ENCODE results near the gene VPS26C. TPM values are rescaled to one million over a fixed set of nuclear protein-coding genes. Genes with fewer than 3 reads are reported as not detected.
"Not testable (repeated sequence)": the region's sequence is repeated elsewhere in the genome, so short reads cannot be mapped to it uniquely, and the experiment has no call there.

VPS26C gene
- total and polyA plus RNA-seq, 4 donors = 36.5 to 47.1 (median 39.8) TPM

- no peak overlapping the region for H3K4me3 ChIP-seq (ENCODE audit: low read depth, low read length)
- no peaks in the 10 kb centered on the region for H3K27me3 ChIP-seq (ENCODE audit: control insufficient read depth, insufficient read depth, low read length)
- 31% methylated on average over 9 of the region's 16 CpGs for WGBS (ENCODE audit: insufficient coverage)
- H3K36me3 ChIP-seq (ENCODE audit: control insufficient read depth, insufficient read depth, low read length) = no peaks in the 10 kb centered on the region
- DNase-seq (ENCODE audit: low read depth in 4 of 6, low spot score in 6 of 6) = no peak
- no peaks in the 10 kb centered on the region for H3K9me3 ChIP-seq (ENCODE audit: control insufficient read depth, insufficient read depth, low read length)
- H3K27ac ChIP-seq (ENCODE audit: low read depth, low read length) = no peak overlapping the region
- H3K4me1 ChIP-seq (ENCODE audit: control insufficient read depth, insufficient read depth, low read length) = no peaks in the 10 kb centered on the region
Observed at GRCh38 chr21:37281993-37282392, 14.9 kb upstream of the VPS26C start.

DNA sequence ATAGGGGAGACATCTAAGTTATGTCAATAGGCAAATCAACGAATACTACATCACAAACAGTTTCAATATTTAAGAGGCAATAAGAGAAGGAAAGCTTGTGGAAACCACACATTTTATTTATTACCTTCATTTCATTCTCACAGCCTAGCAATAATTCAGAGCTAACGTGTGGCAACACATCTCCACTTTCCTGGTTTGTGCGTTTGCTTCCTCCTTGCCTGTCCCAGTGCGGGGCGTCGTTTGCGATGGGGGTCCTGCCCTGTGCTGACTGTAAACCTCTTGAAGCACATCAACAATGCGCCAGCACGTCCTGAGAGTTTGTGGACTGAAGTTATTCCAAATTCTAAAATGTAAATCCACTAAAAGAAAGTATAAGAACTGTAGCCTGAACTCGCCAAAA, 14.4 kb upstream of the VPS26C start:
- 57% methylated on average over 1 of the region's 10 CpGs for WGBS (ENCODE audit: insufficient coverage)
- H3K4me3 ChIP-seq (ENCODE audit: low read depth, low read length) = no peak overlapping the region

GRCh38 chr21:37279271-37279670, 12.1 kb upstream of the VPS26C start:
- not testable (repeated sequence) for H3K4me1 ChIP-seq (ENCODE audit: control insufficient read depth, insufficient read depth, low read length); H3K36me3 ChIP-seq (ENCODE audit: control insufficient read depth, insufficient read depth, low read length); H3K4me3 ChIP-seq (ENCODE audit: low read depth, low read length); DNase-seq (ENCODE audit: low read depth in 4 of 6, low spot score in 6 of 6); H3K27ac ChIP-seq (ENCODE audit: low read depth, low read length); H3K27me3 ChIP-seq (ENCODE audit: control insufficient read depth, insufficient read depth, low read length); H3K9me3 ChIP-seq (ENCODE audit: control insufficient read depth, insufficient read depth, low read length)
- WGBS (ENCODE audit: insufficient coverage) = no CpG with 5 or more reads among the region's 4 CpGs

More for the DNA sequence above, 14.4 kb upstream of the VPS26C start:
- H3K9me3 ChIP-seq (ENCODE audit: control insufficient read depth, insufficient read depth, low read length) = no peaks in the 10 kb centered on the region
- no peak for DNase-seq (ENCODE audit: low read depth in 4 of 6, low spot score in 6 of 6)
- no peaks in the 10 kb centered on the region for H3K4me1 ChIP-seq (ENCODE audit: control insufficient read depth, insufficient read depth, low read length)
- H3K27me3 ChIP-seq (ENCODE audit: control insufficient read depth, insufficient read depth, low read length) = no peaks in the 10 kb centered on the region
- H3K36me3 ChIP-seq (ENCODE audit: control insufficient read depth, insufficient read depth, low read length) = no peaks in the 10 kb centered on the region
- no peak overlapping the region for H3K27ac ChIP-seq (ENCODE audit: low read depth, low read length)

- no peaks in the 10 kb centered on the region for H3K27me3 ChIP-seq (ENCODE audit: control insufficient read depth, insufficient read depth, low read length)
- no peaks in the 10 kb centered on the region for H3K36me3 ChIP-seq (ENCODE audit: control insufficient read depth, insufficient read depth, low read length)
- DNase-seq (ENCODE audit: low read depth in 4 of 6, low spot score in 6 of 6) = no peak
- 95% methylated on average over 4 of the region's 7 CpGs for WGBS (ENCODE audit: insufficient coverage)
- no peak overlapping the region for H3K27ac ChIP-seq (ENCODE audit: low read depth, low read length)
- no peaks in the 10 kb centered on the region for H3K4me1 ChIP-seq (ENCODE audit: control insufficient read depth, insufficient read depth, low read length)
- no peaks in the 10 kb centered on the region for H3K9me3 ChIP-seq (ENCODE audit: control insufficient read depth, insufficient read depth, low read length)
- H3K4me3 ChIP-seq (ENCODE audit: low read depth, low read length) = no peak overlapping the region
Observed at GRCh38 chr21:37278199-37278598, 11.1 kb upstream of the VPS26C start.

DNA sequence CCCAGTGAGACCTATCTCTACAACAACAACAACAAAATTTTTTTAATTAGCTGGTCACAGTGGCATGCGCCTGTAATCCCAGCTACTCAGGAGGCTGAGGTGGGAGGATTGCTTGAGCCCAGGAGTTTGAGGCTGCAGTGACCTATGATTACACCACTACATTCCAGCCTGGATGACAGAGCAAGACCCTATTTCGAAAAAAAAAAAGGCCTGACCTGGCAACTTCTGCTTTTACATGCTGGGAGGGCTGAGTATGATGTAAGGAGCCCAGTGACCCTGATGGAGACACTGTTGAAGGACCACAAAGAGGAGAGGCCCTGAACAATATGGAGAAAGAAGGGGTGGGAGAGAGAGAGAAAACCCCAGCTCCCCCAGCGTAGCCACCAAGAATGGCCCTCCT, 9.2 kb upstream of the VPS26C start:
- no peaks in the 10 kb centered on the region for H3K36me3 ChIP-seq (ENCODE audit: control insufficient read depth, insufficient read depth, low read length)
- no peaks in the 10 kb centered on the region for H3K27me3 ChIP-seq (ENCODE audit: control insufficient read depth, insufficient read depth, low read length)
- no peak overlapping the region for H3K27ac ChIP-seq (ENCODE audit: low read depth, low read length)
- H3K9me3 ChIP-seq (ENCODE audit: control insufficient read depth, insufficient read depth, low read length) = no peaks in the 10 kb centered on the region
- no peak for DNase-seq (ENCODE audit: low read depth in 4 of 6, low spot score in 6 of 6)
- H3K4me3 ChIP-seq (ENCODE audit: low read depth, low read length) = no peak overlapping the region
- H3K4me1 ChIP-seq (ENCODE audit: control insufficient read depth, insufficient read depth, low read length) = no peaks in the 10 kb centered on the region
- no CpG with 5 or more reads among the region's 3 CpGs for WGBS (ENCODE audit: insufficient coverage)

DNA sequence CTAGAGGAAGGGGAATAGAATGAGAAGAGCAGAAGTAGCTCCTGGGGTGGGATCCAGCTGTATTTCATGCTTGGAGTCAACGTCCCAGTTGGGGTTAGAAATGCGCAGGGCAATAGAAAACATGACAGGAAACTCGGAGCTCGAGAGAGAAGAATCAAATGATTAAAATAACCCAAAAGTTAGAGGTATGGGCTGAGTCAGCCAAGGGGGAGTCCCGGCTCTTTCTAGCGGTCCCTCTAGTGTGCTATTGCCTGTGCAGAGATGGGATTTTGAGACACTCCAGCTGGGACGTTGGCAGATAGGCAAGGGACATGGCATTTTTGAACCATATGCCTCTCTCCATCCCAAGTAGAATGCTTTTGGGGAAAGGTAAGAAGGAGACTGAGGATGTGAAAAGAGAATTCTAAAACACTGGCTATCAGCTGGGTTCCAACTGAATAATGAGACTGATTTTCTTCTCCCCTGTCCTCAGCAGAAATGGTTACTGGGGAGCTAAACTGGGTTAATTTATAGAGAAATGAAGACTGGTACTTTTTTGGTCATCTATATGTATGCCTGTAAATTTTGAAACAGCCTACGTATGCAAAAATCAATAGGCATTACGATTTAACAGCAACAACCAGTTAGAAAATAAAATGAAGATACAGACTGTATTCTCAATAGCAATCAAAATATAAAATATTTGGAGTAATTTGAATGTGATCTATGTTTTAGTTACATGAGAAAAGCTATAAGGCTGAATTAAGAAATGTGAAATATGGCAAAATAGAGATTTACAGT, 7.0 kb upstream of the VPS26C start:
- WGBS (ENCODE audit: insufficient coverage) = 61% methylated on average over 6 of the region's 9 CpGs
- Histone ChIP-seq H3K27me3 (ENCODE audit: control insufficient read depth, insufficient read depth, low read length) (no peaks in the 10 kb centered on the region), H3K27ac (ENCODE audit: low read depth, low read length) (no peak overlapping the region), H3K4me1 (ENCODE audit: control insufficient read depth, insufficient read depth, low read length) (no peaks in the 10 kb centered on the region), H3K4me3 (ENCODE audit: low read depth, low read length) (no peak overlapping the region), H3K9me3 (ENCODE audit: control insufficient read depth, insufficient read depth, low read length) (no peaks in the 10 kb centered on the region), H3K36me3 (ENCODE audit: control insufficient read depth, insufficient read depth, low read length) (no peaks in the 10 kb centered on the region)
- DNase-seq (ENCODE audit: low read depth in 4 of 6, low spot score in 6 of 6) = no peak

DNA sequence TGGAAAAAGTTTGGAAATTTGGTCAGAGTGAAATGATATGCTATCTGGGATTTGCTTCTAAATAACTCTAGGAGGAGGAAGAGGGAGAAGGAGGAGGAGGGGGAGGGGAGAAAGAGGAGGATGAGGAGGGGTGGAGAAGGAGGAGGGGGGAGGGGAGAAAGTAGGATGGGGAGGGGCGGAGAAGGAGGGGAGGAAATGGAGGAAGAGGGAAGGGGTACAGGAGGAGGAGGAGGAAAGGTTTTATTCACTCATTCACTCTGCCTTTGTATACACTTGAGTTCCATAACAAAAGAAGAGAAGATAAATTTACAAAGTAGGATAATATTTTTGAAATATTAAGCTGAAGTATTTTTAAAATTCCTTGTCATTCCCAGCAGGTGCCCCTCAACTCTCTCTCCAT, 6.3 kb upstream of the VPS26C start:
- no peak for DNase-seq (ENCODE audit: low read depth in 4 of 6, low spot score in 6 of 6)
- no peaks in the 10 kb centered on the region for H3K27me3 ChIP-seq (ENCODE audit: control insufficient read depth, insufficient read depth, low read length)
- H3K9me3 ChIP-seq (ENCODE audit: control insufficient read depth, insufficient read depth, low read length) = no peaks in the 10 kb centered on the region
- H3K4me3 ChIP-seq (ENCODE audit: low read depth, low read length) = no peak overlapping the region
- no peak overlapping the region for H3K27ac ChIP-seq (ENCODE audit: low read depth, low read length)
- no peaks in the 10 kb centered on the region for H3K36me3 ChIP-seq (ENCODE audit: control insufficient read depth, insufficient read depth, low read length)
- no CpG with 5 or more reads among the region's 1 CpG for WGBS (ENCODE audit: insufficient coverage)
- H3K4me1 ChIP-seq (ENCODE audit: control insufficient read depth, insufficient read depth, low read length) = no peaks in the 10 kb centered on the region

DNA sequence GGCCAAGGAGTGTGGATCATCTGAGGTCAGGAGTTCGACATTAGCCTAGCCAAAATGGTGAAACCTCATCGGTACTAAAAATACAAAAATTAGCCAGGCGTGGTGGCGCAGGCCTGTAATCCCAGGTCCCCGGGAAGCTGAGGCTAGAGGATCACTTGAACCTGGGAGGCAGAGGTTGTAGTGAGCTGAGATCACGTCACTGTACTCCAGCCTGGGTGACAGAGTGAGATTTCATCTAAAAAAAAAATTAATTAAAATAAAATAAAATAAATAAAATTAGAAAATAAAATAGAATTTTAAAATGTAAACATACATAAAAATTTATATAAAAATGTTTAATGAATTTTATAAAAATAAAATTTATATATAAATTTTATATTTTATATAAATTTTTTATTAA, 5.8 kb upstream of the VPS26C start:
- Histone ChIP-seq H3K9me3 (ENCODE audit: control insufficient read depth, insufficient read depth, low read length) (no peaks in the 10 kb centered on the region), H3K36me3 (ENCODE audit: control insufficient read depth, insufficient read depth, low read length) (no peaks in the 10 kb centered on the region), H3K27ac (ENCODE audit: low read depth, low read length) (no peak overlapping the region), H3K27me3 (ENCODE audit: control insufficient read depth, insufficient read depth, low read length) (no peaks in the 10 kb centered on the region), H3K4me3 (ENCODE audit: low read depth, low read length) (no peak overlapping the region), H3K4me1 (ENCODE audit: control insufficient read depth, insufficient read depth, low read length) (no peaks in the 10 kb centered on the region)
- no CpG with 5 or more reads among the region's 6 CpGs for WGBS (ENCODE audit: insufficient coverage)
- no peak for DNase-seq (ENCODE audit: low read depth in 4 of 6, low spot score in 6 of 6)

GRCh38 chr21:37270576-37271365, 3.6 kb upstream of the VPS26C start:
- no peaks in the 10 kb centered on the region for H3K9me3 ChIP-seq (ENCODE audit: control insufficient read depth, insufficient read depth, low read length)
- no peaks in the 10 kb centered on the region for H3K36me3 ChIP-seq (ENCODE audit: control insufficient read depth, insufficient read depth, low read length)
- H3K27me3 ChIP-seq (ENCODE audit: control insufficient read depth, insufficient read depth, low read length) = no peaks in the 10 kb centered on the region
- no peak for DNase-seq (ENCODE audit: low read depth in 4 of 6, low spot score in 6 of 6)
- no peak overlapping the region for H3K4me3 ChIP-seq (ENCODE audit: low read depth, low read length)
- peaks cover 5% of the 10 kb centered on the region for H3K4me1 ChIP-seq (ENCODE audit: control insufficient read depth, insufficient read depth, low read length)
- H3K27ac ChIP-seq (ENCODE audit: low read depth, low read length) = no peak overlapping the region
- 82% methylated on average over 7 of the region's 8 CpGs for WGBS (ENCODE audit: insufficient coverage)

GRCh38 chr21:37269481-37269880, 2.3 kb upstream of the VPS26C start:
- Histone ChIP-seq H3K27me3 (ENCODE audit: control insufficient read depth, insufficient read depth, low read length) (no peaks in the 10 kb centered on the region), H3K27ac (ENCODE audit: low read depth, low read length) (no peak overlapping the region), H3K9me3 (ENCODE audit: control insufficient read depth, insufficient read depth, low read length) (no peaks in the 10 kb centered on the region), H3K36me3 (ENCODE audit: control insufficient read depth, insufficient read depth, low read length) (no peaks in the 10 kb centered on the region), H3K4me3 (ENCODE audit: low read depth, low read length) (no peak overlapping the region), H3K4me1 (ENCODE audit: control insufficient read depth, insufficient read depth, low read length) (peaks cover 6% of the 10 kb centered on the region)
- DNase-seq (ENCODE audit: low read depth in 4 of 6, low spot score in 6 of 6) = no peak
- whole genome bisulfite sequencing (ENCODE audit: insufficient coverage) = 87% methylated on average over 8 of the region's 11 CpGs
